ENCODE data around the gene SEC61A1. TPM values are rescaled to one million over a fixed set of nuclear protein-coding genes. Genes with fewer than 3 reads are reported as not detected.

The SEC61A1 gene
- total RNA-seq, 1 donor from 2014 or later = 400 TPM

DNA sequence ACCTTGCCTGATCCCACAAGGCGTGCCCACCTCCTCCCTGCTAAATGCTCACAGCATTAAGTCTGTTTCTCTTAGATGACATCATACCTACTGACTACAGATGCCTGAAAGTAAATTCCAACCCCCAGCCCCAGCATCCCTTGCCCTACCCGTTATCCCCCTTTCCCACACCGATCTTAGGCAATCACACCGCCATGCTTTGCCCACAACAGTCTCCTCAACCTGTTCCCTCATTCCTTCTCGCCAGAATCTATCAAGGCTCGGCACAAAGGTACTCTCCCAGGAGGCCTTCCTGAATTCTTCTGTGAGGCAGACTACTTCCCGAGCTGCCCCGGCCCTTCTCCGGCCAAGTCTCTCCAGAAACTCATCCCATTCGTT is 789 bp upstream of the SEC61A1 start:
- peak overlapping the region; percentile 96 for H3K27ac Mint-ChIP-seq (ENCODE audit: unreplicated experiment)
- DNase-seq (ENCODE audit: low read depth) = peak; percentile 26

DNA sequence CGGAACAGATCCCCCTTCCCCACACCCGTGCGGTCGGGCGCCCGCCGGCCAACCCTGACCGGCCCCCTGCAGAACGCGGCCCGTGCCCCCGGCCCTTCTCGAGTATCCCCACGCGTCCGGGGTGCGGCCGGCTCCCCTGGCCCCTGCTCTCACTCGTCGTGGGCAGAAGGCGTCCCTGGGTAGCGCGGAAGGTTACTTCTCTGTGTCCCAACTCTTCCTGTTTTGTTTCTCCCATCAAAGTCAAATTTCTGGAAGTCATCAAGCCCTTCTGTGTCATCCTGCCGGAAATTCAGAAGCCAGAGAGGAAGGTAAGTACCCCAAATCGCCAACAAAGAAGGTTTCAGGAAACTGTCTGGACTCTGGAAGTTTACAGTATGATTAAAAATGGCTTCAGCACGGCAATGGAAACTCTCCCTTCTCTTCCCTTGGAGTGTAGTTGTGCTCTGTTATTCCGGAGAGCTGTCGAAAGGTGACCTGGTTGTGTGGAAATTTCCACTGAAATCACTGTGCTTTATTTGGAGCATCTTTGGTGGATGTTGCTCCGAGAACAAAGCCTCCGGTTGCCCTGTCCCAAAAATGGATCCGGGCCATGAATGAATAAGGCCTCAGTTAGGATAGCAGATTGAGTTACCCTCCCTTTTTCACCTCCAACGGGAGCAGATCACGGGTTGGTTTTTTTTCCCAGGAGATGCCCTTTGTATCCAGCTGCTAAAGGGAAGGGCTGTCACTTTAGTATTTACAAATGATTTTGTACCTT is 536 bp downstream of the SEC61A1 start:
- peaks cover 50% of the 10 kb centered on the region for H4K20me1 ChIP-seq (ENCODE audit: insufficient read depth, low read length)
- peaks cover 57% of the 10 kb centered on the region for H3K79me2 ChIP-seq (ENCODE audit: insufficient read depth, low read length)
- H3K9me3 Mint-ChIP-seq (ENCODE audit: unreplicated experiment) = no peaks in the 10 kb centered on the region
- no peaks in the 10 kb centered on the region for H3K9me3 ChIP-seq (ENCODE audit: insufficient read depth, low read depth, low read length)
- peak overlapping the region; percentile 93 for H3K4me2 ChIP-seq (ENCODE audit: low read length)
- peaks cover 34% of the 10 kb centered on the region for H3K4me1 ChIP-seq (ENCODE audit: insufficient read depth, low read length)
- H2AFZ ChIP-seq (ENCODE audit: low read depth, low read length) = no peak overlapping the region
- FAIRE-seq (no peak), DNase-seq (ENCODE audit: low read depth) (no peak)
- H3K27ac ChIP-seq (ENCODE audit: low read depth, low read length) = peak overlapping the region; percentile 94
- TF ChIP-seq, protein P1, sequence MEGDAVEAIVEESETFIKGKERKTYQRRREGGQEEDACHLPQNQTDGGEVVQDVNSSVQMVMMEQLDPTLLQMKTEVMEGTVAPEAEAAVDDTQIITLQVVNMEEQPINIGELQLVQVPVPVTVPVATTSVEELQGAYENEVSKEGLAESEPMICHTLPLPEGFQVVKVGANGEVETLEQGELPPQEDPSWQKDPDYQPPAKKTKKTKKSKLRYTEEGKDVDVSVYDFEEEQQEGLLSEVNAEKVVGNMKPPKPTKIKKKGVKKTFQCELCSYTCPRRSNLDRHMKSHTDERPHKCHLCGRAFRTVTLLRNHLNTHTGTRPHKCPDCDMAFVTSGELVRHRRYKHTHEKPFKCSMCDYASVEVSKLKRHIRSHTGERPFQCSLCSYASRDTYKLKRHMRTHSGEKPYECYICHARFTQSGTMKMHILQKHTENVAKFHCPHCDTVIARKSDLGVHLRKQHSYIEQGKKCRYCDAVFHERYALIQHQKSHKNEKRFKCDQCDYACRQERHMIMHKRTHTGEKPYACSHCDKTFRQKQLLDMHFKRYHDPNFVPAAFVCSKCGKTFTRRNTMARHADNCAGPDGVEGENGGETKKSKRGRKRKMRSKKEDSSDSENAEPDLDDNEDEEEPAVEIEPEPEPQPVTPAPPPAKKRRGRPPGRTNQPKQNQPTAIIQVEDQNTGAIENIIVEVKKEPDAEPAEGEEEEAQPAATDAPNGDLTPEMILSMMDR (IDR thresholded peaks at IDR 0.05; ENCODE audit: insufficient read depth, low read depth, low read length) = no peak
- no peak for TF ChIP-seq EZH2 (IDR thresholded peaks at IDR 0.05; ENCODE audit: insufficient read depth, low read length)
- H3K27me3 ChIP-seq (ENCODE audit: insufficient read depth, low read length) = no peaks in the 10 kb centered on the region
- peaks cover 16% of the 10 kb centered on the region for H3K36me3 Mint-ChIP-seq (ENCODE audit: low read depth, unreplicated experiment)
- H3K4me1 Mint-ChIP-seq (ENCODE audit: low read depth, unreplicated experiment) = peaks cover 30% of the 10 kb centered on the region
- peak overlapping the region; percentile 100 for H3K4me3 ChIP-seq (ENCODE audit: insufficient read depth, low read depth, low read length)
- H3K27ac Mint-ChIP-seq (ENCODE audit: unreplicated experiment) = peak overlapping the region; percentile 97
- H3K27me3 Mint-ChIP-seq (ENCODE audit: low read depth, unreplicated experiment) = peaks cover 4% of the 10 kb centered on the region
- peaks cover 25% of the 10 kb centered on the region for H3K36me3 ChIP-seq (ENCODE audit: insufficient read depth, low read length)
- peak overlapping the region; percentile 99 for H3K9ac ChIP-seq (ENCODE audit: low read length)
- peak overlapping the region; percentile 99 for H3K4me3 Mint-ChIP-seq (ENCODE audit: unreplicated experiment)

More for the DNA sequence above, 789 bp upstream of the SEC61A1 start:
- Histone ChIP-seq H3K27ac (ENCODE audit: low read depth, low read length) (peak overlapping the region; percentile 88), H3K79me2 (ENCODE audit: insufficient read depth, low read length) (peaks cover 48% of the 10 kb centered on the region), H3K9ac (ENCODE audit: low read length) (peak overlapping the region; percentile 99), H4K20me1 (ENCODE audit: insufficient read depth, low read length) (peaks cover 39% of the 10 kb centered on the region), H3K36me3 (ENCODE audit: insufficient read depth, low read length) (peaks cover 19% of the 10 kb centered on the region), H3K4me2 (ENCODE audit: low read length) (peak overlapping the region; percentile 97), H3K9me3 (ENCODE audit: insufficient read depth, low read depth, low read length) (no peaks in the 10 kb centered on the region), H3K27me3 (ENCODE audit: insufficient read depth, low read length) (peaks cover 3% of the 10 kb centered on the region), H3K4me1 (ENCODE audit: insufficient read depth, low read length) (peaks cover 34% of the 10 kb centered on the region), H3K4me3 (ENCODE audit: insufficient read depth, low read depth, low read length) (peak overlapping the region; percentile 81), H2AFZ (ENCODE audit: low read depth, low read length) (peak overlapping the region; percentile 98)
- TF ChIP-seq, protein P1 (IDR thresholded peaks at IDR 0.05; ENCODE audit: insufficient read depth, low read depth, low read length) = no peak
- TF ChIP-seq EZH2 (IDR thresholded peaks at IDR 0.05; ENCODE audit: insufficient read depth, low read length) = no peak
- H3K36me3 Mint-ChIP-seq (ENCODE audit: low read depth, unreplicated experiment) = peaks cover 15% of the 10 kb centered on the region
- FAIRE-seq = no peak
- peak overlapping the region; percentile 92 for H3K4me3 Mint-ChIP-seq (ENCODE audit: unreplicated experiment)
- peaks cover 9% of the 10 kb centered on the region for H3K27me3 Mint-ChIP-seq (ENCODE audit: low read depth, unreplicated experiment)
- no peaks in the 10 kb centered on the region for H3K9me3 Mint-ChIP-seq (ENCODE audit: unreplicated experiment)
- H3K4me1 Mint-ChIP-seq (ENCODE audit: low read depth, unreplicated experiment) = peaks cover 30% of the 10 kb centered on the region

DNA sequence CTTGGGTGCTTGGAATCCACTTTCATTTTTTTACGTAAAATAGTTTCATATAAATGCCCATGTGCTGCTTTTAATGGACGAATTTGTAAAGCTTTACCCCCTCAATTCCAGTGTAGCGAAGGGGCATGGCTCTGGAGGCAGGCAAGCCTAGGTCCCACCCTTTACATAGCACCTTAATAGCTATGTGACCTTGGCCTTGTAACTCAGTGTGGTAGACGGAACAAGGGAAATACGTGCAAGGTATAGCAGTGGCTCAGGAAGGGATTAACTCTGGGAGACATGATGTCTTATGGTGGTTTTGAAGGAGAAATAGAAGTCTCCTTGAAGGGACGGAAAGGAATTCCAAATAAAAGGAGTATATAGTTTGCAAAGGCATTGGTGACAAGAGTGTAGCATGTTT is 1.4 kb downstream of the SEC61A1 start:
- no peak for TF ChIP-seq EZH2 (IDR thresholded peaks at IDR 0.05; ENCODE audit: insufficient read depth, low read length)
- TF ChIP-seq, protein P1 (IDR thresholded peaks at IDR 0.05; ENCODE audit: insufficient read depth, low read depth, low read length) = no peak
- H4K20me1 ChIP-seq (ENCODE audit: insufficient read depth, low read length) = peaks cover 56% of the 10 kb centered on the region
- peaks cover 36% of the 10 kb centered on the region for H3K4me1 ChIP-seq (ENCODE audit: insufficient read depth, low read length)
- no peaks in the 10 kb centered on the region for H3K27me3 ChIP-seq (ENCODE audit: insufficient read depth, low read length)
- H3K9me3 ChIP-seq (ENCODE audit: insufficient read depth, low read depth, low read length) = no peaks in the 10 kb centered on the region
- no peaks in the 10 kb centered on the region for H3K9me3 Mint-ChIP-seq (ENCODE audit: unreplicated experiment)
- peak overlapping the region; percentile 99 for H3K9ac ChIP-seq (ENCODE audit: low read length)
- no peak for FAIRE-seq
- peak overlapping the region; percentile 94 for H3K27ac ChIP-seq (ENCODE audit: low read depth, low read length)
- H3K4me2 ChIP-seq (ENCODE audit: low read length) = peak overlapping the region; percentile 93
- H3K4me3 ChIP-seq (ENCODE audit: insufficient read depth, low read depth, low read length) = peak overlapping the region; percentile 100
- H3K27ac Mint-ChIP-seq (ENCODE audit: unreplicated experiment) = peak overlapping the region; percentile 29
- DNase-seq (ENCODE audit: low read depth) = no peak
- no peak overlapping the region for H2AFZ ChIP-seq (ENCODE audit: low read depth, low read length)
- peaks cover 30% of the 10 kb centered on the region for H3K4me1 Mint-ChIP-seq (ENCODE audit: low read depth, unreplicated experiment)
- no peaks in the 10 kb centered on the region for H3K27me3 Mint-ChIP-seq (ENCODE audit: low read depth, unreplicated experiment)
- peaks cover 16% of the 10 kb centered on the region for H3K36me3 Mint-ChIP-seq (ENCODE audit: low read depth, unreplicated experiment)
- H3K4me3 Mint-ChIP-seq (ENCODE audit: unreplicated experiment) = peak overlapping the region; percentile 99
- H3K79me2 ChIP-seq (ENCODE audit: insufficient read depth, low read length) = peaks cover 62% of the 10 kb centered on the region
- H3K36me3 ChIP-seq (ENCODE audit: insufficient read depth, low read length) = peaks cover 28% of the 10 kb centered on the region

All from astrocyte (in vitro differentiated cells and primary cell).